22Rv1 (cell line): ENCODE measurements around the gene CD58.

Experiments
- ZFX ChIP-seq: fragments of 450-650 bp; IDR thresholded peaks from 2 replicates; pipeline ENCODE4 v1.6.1; 2017; ENCODE audit warnings: antibody characterized with exemption, borderline replicate concordance
- TF ChIP-seq, protein P1 (sequence below): fragments of 450-650 bp; IDR thresholded peaks from 2 replicates; pipeline ENCODE4 v1.5.1; 2017; ENCODE audit warnings: mild to moderate bottlenecking

DNA sequence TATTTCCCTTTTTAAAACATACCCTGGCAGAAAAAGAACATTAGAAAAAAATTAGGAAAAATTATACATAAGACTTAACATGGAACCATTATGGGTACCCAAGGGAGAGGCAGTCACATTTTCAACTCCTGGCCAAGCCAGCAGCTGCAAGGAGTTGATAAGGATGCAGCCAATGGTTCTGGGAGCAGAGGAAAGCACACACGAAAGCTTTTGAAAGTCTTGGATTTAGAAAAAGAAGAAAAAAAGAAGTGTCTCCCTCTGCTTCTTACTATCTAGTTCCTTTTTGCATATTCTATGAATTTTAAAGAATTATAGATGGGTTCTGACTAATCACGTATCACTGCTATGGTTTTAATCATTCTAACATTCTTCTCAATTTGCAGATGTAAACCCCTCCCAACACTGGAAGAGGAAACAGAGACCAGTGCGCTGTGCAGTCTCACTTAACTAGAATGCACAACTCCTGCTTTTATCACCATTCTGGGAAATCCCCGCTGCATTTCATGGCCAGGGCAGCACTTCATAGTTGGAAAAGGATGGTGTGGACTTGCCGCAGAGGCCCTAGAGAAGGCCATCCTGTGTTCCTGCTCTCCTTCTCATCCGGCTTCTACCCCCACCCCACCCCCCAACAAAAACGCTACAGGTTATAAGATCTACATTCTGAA lies 2.7 kb upstream of the CD58 start:
- TF ChIP-seq, protein P1, sequence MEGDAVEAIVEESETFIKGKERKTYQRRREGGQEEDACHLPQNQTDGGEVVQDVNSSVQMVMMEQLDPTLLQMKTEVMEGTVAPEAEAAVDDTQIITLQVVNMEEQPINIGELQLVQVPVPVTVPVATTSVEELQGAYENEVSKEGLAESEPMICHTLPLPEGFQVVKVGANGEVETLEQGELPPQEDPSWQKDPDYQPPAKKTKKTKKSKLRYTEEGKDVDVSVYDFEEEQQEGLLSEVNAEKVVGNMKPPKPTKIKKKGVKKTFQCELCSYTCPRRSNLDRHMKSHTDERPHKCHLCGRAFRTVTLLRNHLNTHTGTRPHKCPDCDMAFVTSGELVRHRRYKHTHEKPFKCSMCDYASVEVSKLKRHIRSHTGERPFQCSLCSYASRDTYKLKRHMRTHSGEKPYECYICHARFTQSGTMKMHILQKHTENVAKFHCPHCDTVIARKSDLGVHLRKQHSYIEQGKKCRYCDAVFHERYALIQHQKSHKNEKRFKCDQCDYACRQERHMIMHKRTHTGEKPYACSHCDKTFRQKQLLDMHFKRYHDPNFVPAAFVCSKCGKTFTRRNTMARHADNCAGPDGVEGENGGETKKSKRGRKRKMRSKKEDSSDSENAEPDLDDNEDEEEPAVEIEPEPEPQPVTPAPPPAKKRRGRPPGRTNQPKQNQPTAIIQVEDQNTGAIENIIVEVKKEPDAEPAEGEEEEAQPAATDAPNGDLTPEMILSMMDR = no peak
- TF ChIP-seq ZFX = no peak
